NCI-H2107 treated with DMSO at 0.1 percent for 48 hours (cell line): ENCODE data around the gene VIPAS39.
A peak's percentile ranks its signal among the peaks of the same experiment; 100 is the strongest.
"Not testable (repeated sequence)": the region's sequence is repeated elsewhere in the genome, so short reads cannot be mapped to it uniquely, and the experiment has no call there.

Experiments used
- DNase-seq: peaks from one replicate; lab custom pipeline; 2025; ENCODE audit not compliant: unreplicated experiment; lab: John Stamatoyannopoulos, UW

The VIPAS39 gene

GRCh38 chr14:77470224-77470870, 12.9 kb upstream of the VIPAS39 start:
- peak; percentile 86 for DNase-seq

GRCh38 chr14:77469539-77469938, 12.1 kb upstream of the VIPAS39 start:
- DNase-seq = no peak

GRCh38 chr14:77469067-77469505, 11.7 kb upstream of the VIPAS39 start:
- no peak for DNase-seq

GRCh38 chr14:77467801-77468200, 10.4 kb upstream of the VIPAS39 start:
- DNase-seq = peak; percentile 36

GRCh38 chr14:77459072-77459723, 1.8 kb upstream of the VIPAS39 start:
- peak; percentile 47 for DNase-seq

- DNase-seq = peak; percentile 37
Measured at GRCh38 chr14:77458249-77458950, 999 bp upstream of the VIPAS39 start.

- DNase-seq = peak; percentile 62
Measured at GRCh38 chr14:77457115-77457521, 283 bp downstream of the VIPAS39 start.

- no peak for DNase-seq
Measured at GRCh38 chr14:77455966-77456640, 1.3 kb downstream of the VIPAS39 start.

- DNase-seq = no peak
Measured at GRCh38 chr14:77442196-77442595, 15.2 kb downstream of the VIPAS39 start.

- no peak for DNase-seq
Measured at GRCh38 chr14:77439861-77440260, 17.5 kb downstream of the VIPAS39 start.

- no peak for DNase-seq
Measured at GRCh38 chr14:77438596-77438995, 18.8 kb downstream of the VIPAS39 start.

- no peak for DNase-seq
Measured at GRCh38 chr14:77436042-77436441, 21.4 kb downstream of the VIPAS39 start.

- no peak for DNase-seq
Measured at GRCh38 chr14:77426396-77426795, 31.0 kb downstream of the VIPAS39 start.

GRCh38 chr14:77424862-77425261, 32.5 kb downstream of the VIPAS39 start:
- no peak for DNase-seq

- no peak for DNase-seq
Measured at GRCh38 chr14:77423423-77423822, 34.0 kb downstream of the VIPAS39 start, which contains the start of gene NOXRED1. NOXRED1 (minus strand) TSS chr14:77423523; CDS start chr14:77422889, 634 bp downstream.

GRCh38 chr14:77421201-77421600, 36.2 kb downstream of the VIPAS39 start:
- DNase-seq = no peak

GRCh38 chr14:77416836-77417235, 40.6 kb downstream of the VIPAS39 start:
- DNase-seq = no peak

- not testable (repeated sequence) for DNase-seq
Measured at GRCh38 chr14:77416098-77416497, 41.3 kb downstream of the VIPAS39 start.

- not testable (repeated sequence) for DNase-seq
Measured at GRCh38 chr14:77415403-77416030, 41.9 kb downstream of the VIPAS39 start.

- no peak for DNase-seq
Measured at GRCh38 chr14:77409131-77409533, 48.3 kb downstream of the VIPAS39 start.

GRCh38 chr14:77407158-77407557, 50.2 kb downstream of the VIPAS39 start:
- no peak for DNase-seq
